ENCODE results near the gene DCC.
"Not testable (repeated sequence)": the region's sequence is repeated elsewhere in the genome, so short reads cannot be mapped to it uniquely, and the experiment has no call there.

DCC gene

GRCh38 chr18:52353589-52353988 is 13.6 kb downstream of the DCC start:
- DNase-seq (ENCODE audit: extremely low spot score): no peak
- ChIA-PET POLR2A (interaction anchor here (0.6 kb wide), 1 partner anchor 43 kb away, joined by 7 read pairs; no protein-coding TSS in a partner anchor), CTCF (no interaction called here)
- TF ChIP-seq CTCF (IDR thresholded peaks at IDR 0.05; ENCODE audit: control extremely low read depth, extremely low read depth, low read depth, missing control alignments): no peak

GRCh38 chr18:52363861-52364260 is 23.9 kb downstream of the DCC start:
- ChIA-PET CTCF (interaction anchor here (1.6 kb wide), 1 partner anchor 17 kb away, joined by 4 read pairs; no protein-coding TSS in a partner anchor), POLR2A (no interaction called here)
- DNase-seq (ENCODE audit: extremely low spot score): no peak
- no peak for TF ChIP-seq CTCF (IDR thresholded peaks at IDR 0.05; ENCODE audit: control extremely low read depth, extremely low read depth, low read depth, missing control alignments)

GRCh38 chr18:52366851-52367250 is 26.9 kb downstream of the DCC start:
- DNase-seq (ENCODE audit: extremely low spot score); CTCF ChIA-PET; POLR2A ChIA-PET: not testable (repeated sequence)

- TF ChIP-seq CTCF (IDR thresholded peaks at IDR 0.05; ENCODE audit: control extremely low read depth, extremely low read depth, low read depth, missing control alignments): no peak
- ChIA-PET CTCF (no interaction called here), POLR2A (no interaction called here)
- DNase-seq (ENCODE audit: extremely low spot score): no peak
These were observed 28.2 kb downstream of the DCC start for GRCh38 chr18:52367953-52368742.

- ChIA-PET POLR2A (no interaction called here), CTCF (no interaction called here)
- TF ChIP-seq CTCF (IDR thresholded peaks at IDR 0.05; ENCODE audit: control extremely low read depth, extremely low read depth, low read depth, missing control alignments): no peak
- no peak for DNase-seq (ENCODE audit: extremely low spot score)
These were observed 30.8 kb downstream of the DCC start for GRCh38 chr18:52370841-52371240.

GRCh38 chr18:52376104-52376503 is 36.1 kb downstream of the DCC start:
- ChIA-PET CTCF (no interaction called here), POLR2A (no interaction called here)
- DNase-seq (ENCODE audit: extremely low spot score): no peak
- no peak for TF ChIP-seq CTCF (IDR thresholded peaks at IDR 0.05; ENCODE audit: control extremely low read depth, extremely low read depth, low read depth, missing control alignments)

- no peak for TF ChIP-seq CTCF (IDR thresholded peaks at IDR 0.05; ENCODE audit: control extremely low read depth, extremely low read depth, low read depth, missing control alignments)
- POLR2A ChIA-PET: no interaction called here
These were observed 37.1 kb downstream of the DCC start for GRCh38 chr18:52377094-52377493.

More at GRCh38 chr18:52377094-52377493, 37.1 kb downstream of the DCC start:
- DNase-seq (ENCODE audit: extremely low spot score): no peak
- CTCF ChIA-PET: no interaction called here

Measured in GM10248 (cell line).